SH-SY5Y (cell line): ENCODE data around the gene MRPS23.

ENCODE experiments used
- GATA2 ChIP-seq: IDR thresholded peaks from 2 replicates; pipeline ENCODE4 v1.6.1; 2011; ENCODE audit warnings: mild to moderate bottlenecking, low read depth, low read length
- GATA3 ChIP-seq: IDR thresholded peaks from 2 replicates; pipeline ENCODE4 v1.6.1; 2011; ENCODE audit warnings: low read depth, mild to moderate bottlenecking, low read length, moderate library complexity

DNA sequence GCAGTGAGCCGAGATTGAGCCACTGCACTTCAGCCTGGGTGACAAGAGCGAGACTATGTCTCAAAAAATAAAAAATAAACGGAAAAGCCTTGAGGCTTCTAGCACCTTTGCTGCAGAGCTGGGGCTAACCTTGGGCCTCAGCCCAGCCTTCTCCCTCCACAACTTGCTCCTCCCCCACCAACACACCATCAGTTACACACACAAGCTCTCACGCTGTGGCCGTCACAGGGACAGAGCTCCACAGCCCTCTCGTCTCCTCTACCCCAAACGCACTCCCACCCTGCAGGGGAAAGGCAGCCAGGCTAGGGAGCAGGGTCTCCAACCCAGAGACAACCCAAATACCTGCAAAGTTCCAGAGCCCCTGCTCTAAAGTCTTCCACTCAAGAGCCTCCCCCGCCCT lies 22.0 kb upstream of the MRPS23 start:
- TF ChIP-seq GATA2 (no peak), GATA3 (no peak)
